Glomerular endothelial cell (primary cell): ENCODE data around the gene SLC25A26. TPM values are rescaled to one million over a fixed set of nuclear protein-coding genes. Genes with fewer than 3 reads are reported as not detected.

Source experiments
- DNase-seq: peaks from one replicate; pipeline ENCODE4 v3.0.0-alpha.2; 2011; ENCODE audit warnings: low read depth, low spot score; ENCODE audit errors: extremely low read depth
- total RNA-seq: library from RNA; depleted of rRNA; stranded (reverse); fragments of >200 nt; gene quantifications from 2 replicates; pipeline ENCODE4 v1.2.3, GENCODE V29; 2015

SLC25A26 gene
- total RNA-seq, 1 donor from 2014 or later = 12.9 TPM

DNA sequence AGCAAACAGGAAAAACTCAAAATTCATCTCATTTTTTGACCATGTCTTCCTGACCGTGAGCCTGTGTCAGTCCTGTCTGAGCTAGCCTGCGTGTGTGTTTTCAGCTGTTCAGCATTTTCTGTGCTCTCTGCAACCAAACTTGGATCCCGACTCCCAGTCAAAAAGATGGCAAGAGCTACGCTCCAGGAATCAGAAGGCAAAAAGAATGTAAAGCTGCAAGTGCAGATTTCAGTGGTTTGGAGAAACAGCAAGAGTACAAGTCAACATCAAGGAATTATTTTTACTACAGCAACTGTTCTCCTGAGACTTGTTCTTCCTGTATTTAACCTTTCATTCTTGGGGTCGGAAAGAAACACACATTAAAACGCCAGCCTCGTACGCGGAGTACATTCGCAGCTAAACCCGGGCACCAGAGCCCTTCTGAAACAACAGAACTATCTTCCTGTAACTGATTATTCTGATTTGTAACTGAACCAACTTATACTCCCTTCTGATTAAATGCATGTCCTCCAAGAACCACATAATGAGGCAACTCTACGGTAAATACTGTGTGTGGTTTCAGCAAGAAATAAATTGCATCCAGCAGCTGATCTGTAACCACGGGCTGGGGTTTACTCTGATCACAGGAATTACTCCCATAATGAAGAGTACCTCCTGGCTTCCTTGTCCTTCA lies 172.7 kb downstream of the SLC25A26 start:
- DNase-seq = no peak

- DNase-seq = no peak
These were observed 173.4 kb downstream of the SLC25A26 start for GRCh38 chr3:66394019-66394752.

DNA sequence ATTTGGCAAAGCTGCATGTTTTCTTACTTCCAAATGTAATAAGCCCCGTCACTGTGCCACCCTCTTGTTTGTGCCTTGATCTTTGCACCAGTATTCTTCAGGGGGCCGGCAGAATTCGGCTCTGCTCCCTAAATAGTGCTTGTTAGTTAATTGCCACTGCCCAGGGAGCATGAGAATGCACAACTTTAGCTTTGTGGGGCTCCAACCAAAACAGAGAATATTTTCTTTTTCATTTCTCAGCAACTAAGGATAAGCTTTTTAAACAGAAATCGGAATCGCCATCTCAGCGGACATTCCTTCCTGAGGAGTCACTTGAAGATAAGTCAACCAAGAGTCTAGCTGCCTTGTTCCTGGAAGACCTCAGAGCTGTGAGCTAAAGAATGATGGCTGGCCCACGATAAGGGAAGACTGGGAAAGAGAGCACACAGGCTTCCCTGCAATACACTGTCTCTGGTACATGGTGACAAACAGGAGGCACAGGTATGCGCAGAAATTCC lies 174.0 kb downstream of the SLC25A26 start:
- no peak for DNase-seq

DNA sequence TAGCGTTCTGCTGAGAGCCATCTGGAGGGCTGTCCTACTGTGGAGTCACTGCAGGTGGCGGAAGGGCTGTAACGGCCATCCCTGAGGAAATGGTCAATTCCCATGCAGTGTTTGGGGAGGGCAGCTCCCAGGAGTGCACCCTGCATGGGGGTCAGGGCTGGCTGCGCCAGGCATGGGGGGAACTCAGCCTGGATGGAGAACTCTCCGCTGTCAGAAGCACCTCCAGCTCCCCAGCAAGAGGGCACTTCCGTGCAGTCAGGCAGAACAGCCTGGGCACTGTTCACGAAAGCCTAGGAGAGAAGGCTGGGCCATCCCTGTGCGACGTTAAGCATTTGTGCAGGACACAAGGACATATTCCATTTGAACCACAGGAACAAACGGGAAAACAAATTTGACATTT lies 174.8 kb downstream of the SLC25A26 start:
- DNase-seq = no peak

GRCh38 chr3:66396161-66396760 lies 175.5 kb downstream of the SLC25A26 start:
- DNase-seq = no peak

GRCh38 chr3:66396888-66397287 lies 176.1 kb downstream of the SLC25A26 start:
- no peak for DNase-seq

GRCh38 chr3:66397745-66398144 lies 176.9 kb downstream of the SLC25A26 start:
- DNase-seq = no peak

GRCh38 chr3:66398228-66399025 lies 177.6 kb downstream of the SLC25A26 start:
- no peak for DNase-seq

GRCh38 chr3:66399529-66400232 lies 178.9 kb downstream of the SLC25A26 start:
- DNase-seq = no peak

DNA sequence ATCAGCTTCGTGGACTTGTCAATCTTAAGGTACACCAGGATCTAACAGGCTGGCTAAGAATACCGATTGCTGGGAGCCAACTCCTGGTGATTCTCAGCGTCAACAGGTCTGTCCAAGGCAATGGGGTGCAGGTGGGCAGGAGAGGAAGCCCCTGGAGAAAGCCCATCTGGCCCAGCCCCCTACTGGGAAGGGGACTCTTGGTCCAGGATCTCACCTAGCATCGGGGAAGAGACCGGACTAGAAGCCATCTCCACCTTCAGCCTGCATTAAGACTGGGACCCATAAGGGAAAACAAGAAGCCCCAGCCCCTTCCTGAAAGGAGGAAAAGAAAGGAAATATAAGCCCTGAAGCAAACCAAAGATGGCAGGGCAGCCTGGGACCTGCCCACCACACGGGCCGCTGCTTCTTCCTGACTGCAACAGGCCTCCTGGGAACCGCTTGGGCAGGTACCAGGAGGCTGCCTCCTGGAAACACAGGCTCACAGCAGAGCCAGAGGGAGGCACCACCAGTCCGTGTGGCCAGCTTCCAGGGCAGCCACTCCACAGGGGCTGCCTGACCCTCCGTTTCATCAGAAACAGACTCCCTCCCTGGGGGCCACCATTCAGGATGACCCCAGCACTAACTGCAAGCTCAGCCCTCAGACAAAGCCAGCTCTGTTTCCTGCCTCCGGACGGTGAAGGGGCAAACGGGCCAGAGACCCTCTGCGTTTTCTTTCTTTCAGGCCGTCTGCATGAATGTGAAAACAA lies 179.8 kb downstream of the SLC25A26 start:
- DNase-seq = no peak

DNA sequence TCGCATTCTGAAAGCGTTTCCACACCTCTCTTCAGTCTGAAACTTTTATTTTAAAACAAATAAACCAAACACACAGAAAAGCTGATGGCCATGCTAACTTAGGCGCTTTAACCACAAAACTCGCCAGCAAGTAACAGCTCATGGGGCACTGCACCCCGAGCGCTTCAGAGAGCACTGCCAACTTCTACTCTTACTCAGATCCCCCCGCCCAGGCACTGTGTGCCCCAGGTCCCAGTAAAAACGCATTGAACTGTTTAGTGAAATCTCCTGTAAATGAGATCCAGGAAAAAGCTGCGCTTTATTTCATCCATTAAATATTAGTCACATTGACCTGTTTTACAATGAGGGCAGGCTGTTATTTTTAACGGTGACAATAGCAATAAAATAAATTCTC lies 180.4 kb downstream of the SLC25A26 start:
- no peak for DNase-seq

DNA sequence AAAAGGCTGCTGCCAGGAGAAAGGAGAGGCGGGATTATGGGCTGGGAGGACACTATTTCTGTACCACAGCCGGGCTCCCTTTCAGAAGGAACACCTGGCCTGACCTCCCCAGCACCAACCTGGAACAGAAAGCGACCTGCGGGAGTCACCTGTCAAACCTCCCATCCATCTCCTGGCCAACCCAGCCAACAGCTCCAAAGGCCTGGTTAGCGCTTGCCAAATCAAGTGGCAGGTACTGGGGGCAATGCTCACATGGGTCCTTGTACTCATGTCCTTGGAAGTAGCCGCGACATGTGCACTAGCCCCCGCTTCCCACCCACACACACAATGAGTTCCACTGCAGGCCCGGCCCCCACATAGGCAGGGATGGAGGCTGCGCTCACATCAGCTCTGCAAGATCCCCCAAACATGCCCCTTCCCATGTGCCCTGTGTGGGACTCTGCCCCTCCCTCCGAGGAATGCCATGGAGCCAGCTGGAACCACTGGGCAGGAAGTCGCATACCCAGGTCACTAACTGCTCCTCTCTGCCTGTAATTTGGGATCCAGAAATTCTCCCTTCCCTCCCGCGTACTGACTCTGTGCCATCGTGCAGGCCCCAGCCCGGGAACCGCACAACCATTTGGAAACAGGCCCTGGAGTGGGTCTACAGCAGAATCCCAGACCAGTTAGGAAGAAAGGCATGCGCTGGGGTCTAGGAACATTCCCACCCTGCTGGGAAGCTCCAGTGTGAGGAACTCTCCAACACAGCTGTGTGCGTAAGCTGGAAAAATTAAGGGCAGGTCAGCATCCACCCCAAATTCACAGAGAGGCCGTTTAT lies 181.1 kb downstream of the SLC25A26 start:
- DNase-seq = no peak

DNA sequence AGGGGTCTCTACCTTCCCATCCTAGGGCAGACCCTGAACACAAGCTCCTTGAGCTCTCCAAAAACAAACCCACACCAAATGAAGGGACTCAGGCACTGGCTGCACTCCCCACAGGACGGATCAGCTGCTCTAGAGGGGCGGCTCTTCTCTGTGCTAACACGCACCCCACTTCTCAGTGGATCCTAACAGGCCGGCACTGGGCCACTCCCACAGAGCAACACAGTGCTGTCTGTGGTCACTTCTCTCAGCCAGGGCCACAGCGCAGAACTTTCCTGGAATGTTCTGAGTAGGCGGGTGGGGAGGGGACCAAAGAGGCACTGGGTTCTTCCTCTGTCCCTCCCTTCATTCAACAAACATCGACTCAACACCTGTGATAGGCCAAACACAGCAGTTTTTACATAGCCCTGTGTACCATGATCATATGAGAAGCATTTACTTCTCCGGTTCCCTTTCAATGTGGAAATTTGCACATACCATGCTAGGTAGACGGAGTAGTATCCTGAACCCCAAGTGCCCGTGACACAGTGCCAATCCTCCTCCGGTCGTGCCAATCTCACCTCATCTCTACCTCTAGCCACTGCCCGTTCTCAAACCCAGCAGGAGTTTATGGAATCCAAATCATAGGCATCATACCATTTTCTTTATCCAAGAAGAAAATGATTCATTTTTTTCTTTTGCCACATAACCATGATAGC lies 181.9 kb downstream of the SLC25A26 start:
- no peak for DNase-seq

DNA sequence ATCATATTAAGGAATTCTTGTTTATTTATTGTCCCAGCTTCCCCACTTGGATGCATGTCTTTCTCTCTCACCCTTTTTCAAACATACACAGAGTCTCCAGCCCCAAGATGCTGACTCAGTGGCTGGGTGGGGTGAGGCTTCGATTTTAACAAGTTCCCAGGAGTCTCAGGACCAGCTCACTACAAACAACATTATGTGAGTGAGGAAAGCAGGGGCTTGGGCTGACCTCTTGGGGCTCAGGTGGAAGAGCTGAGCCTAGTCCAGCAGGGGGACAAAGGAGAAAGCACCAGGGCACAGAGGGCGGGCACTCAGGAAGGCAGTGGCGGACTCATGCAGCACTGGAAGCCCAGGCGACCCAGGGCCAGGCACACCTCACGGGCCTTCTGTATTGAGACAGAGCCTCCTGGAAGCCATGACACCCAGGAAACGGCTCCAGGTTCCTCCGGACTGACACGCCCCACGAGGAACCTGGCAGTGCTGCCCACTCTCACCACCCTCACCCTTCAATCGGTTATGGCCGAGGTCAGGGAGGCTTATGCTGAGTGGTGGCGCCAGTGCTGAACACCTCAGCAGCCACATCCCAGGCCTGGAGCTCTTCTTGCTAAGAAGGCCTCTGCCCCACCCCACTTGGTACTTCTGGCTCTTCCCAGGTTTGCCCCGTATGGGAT lies 182.7 kb downstream of the SLC25A26 start:
- DNase-seq = no peak

DNA sequence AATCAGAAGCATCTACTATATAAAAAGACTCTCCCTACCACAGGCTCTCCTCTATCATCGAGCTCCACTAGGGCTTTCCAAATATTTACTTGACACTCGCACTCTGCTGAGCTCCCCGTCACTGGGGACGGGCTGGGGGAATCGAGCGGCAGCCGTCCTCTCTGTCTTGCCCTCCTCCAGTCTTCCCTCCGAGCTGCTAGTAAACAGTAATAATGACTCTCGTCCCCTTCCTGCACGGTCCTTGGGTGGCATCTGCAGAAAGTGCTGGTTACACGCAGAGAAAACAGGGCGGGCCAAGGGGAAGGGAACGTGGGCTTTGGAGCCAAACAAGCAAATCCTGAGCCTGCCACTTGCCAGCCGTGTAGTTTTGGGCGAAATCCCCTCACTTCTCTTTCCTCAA lies 183.4 kb downstream of the SLC25A26 start:
- no peak for DNase-seq

DNA sequence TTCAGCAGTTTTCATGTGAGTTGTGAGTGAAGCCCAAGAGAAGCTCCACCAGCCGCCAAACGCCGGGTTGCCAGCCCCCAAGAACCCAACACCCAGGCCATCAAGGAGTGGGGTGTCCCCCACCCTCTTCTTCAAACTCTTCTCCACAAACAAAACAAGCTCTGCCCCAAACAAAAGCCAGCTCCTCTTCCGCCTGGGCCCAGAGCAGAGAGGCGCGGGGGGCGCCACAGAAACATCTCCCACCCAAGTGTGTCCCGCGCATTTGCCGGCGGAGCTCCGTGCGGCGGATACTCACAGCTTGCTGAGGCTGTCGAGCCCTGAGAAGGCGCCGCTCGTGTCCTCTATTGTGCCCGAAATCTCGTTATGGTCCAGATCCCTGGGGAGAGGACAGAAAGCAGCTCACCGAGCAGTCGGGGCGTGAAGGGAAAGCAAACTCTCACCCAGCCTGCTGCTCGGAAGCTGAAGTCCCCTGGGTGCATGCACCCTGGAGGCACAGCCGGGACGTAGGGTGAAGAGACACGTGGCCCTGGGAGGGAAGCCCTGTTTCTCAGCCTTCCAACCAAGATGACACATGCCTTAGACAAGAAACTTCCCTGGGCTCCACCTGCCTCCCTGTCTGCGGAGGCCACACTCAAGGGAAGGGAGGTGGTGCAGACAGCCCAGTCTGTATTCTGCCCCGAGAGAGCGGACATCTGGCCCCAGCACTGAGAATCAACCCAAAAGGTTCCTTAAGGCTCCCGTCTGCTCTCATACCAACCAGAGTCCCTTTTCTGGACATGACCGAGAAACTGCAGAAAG lies 184.3 kb downstream of the SLC25A26 start:
- no peak for DNase-seq

GRCh38 chr3:66405701-66406091 lies 184.9 kb downstream of the SLC25A26 start:
- no peak for DNase-seq
